GM23338 (cell line): ENCODE data around the gene IL1RN. TPM values are rescaled to one million over a fixed set of nuclear protein-coding genes. Genes with fewer than 3 reads are reported as not detected.

Experiments used
- ATAC-seq: fragments of 200-7000 bp; cut with Tn5 transposase; 3 replicates; pipeline ENCODE4 v1.9.1; 2020
- DNase-seq: peaks from one replicate; pipeline ENCODE4 v3.0.0-alpha.2; 2015; ENCODE audit warnings: low spot score
- H2AFZ ChIP-seq: fragments of 200-600 bp; sonication (generic); 2 replicates; pipeline ENCODE4 v1.8.0; 2016; ENCODE audit warnings: antibody characterized with exemption, mild to moderate bottlenecking, moderate library complexity
- H3F3A ChIP-seq: fragments of 200-600 bp; sonication (generic); replicated peaks from 2 replicates; pipeline ENCODE4 v1.8.0; 2017; ENCODE audit warnings: antibody characterized with exemption, mixed run types, low read depth
- H3K27ac ChIP-seq: fragments of 200-600 bp; sonication (generic); 2 replicates; pipeline ENCODE4 v1.6.1; 2016; ENCODE audit warnings: low read depth
- H3K27me3 ChIP-seq: fragments of 200-600 bp; sonication (generic); 2 replicates; pipeline ENCODE4 v1.8.0; 2016; ENCODE audit warnings: mild to moderate bottlenecking, mixed run types, moderate library complexity; ENCODE audit not compliant: insufficient read depth
- H3K36me3 ChIP-seq: fragments of 200-600 bp; sonication (generic); 2 replicates; pipeline ENCODE4 v1.8.0; 2016; ENCODE audit warnings: mild to moderate bottlenecking; ENCODE audit not compliant: insufficient read depth
- H3K4me1 ChIP-seq: fragments of 200-600 bp; sonication (generic); 2 replicates; pipeline ENCODE4 v1.8.0; 2016; ENCODE audit warnings: mild to moderate bottlenecking, moderate library complexity; ENCODE audit not compliant: insufficient read depth
- H3K4me2 ChIP-seq: fragments of 200-600 bp; sonication (generic); 2 replicates; pipeline ENCODE4 v1.7.1; 2017; ENCODE audit warnings: mixed run types
- H3K4me3 ChIP-seq: fragments of 200-600 bp; sonication (generic); 2 replicates; pipeline ENCODE4 v1.6.1; 2016; ENCODE audit warnings: mixed run types
- H3K79me2 ChIP-seq: fragments of 200-600 bp; sonication (generic); replicated peaks from 2 replicates; pipeline ENCODE4 v1.8.0; 2017; ENCODE audit warnings: mild to moderate bottlenecking; ENCODE audit not compliant: insufficient read depth
- H3K9me2 ChIP-seq: fragments of 200-600 bp; sonication (generic); 2 replicates; pipeline ENCODE4 v1.8.0; 2017; ENCODE audit not compliant: insufficient read depth
- H4K20me1 ChIP-seq: fragments of 200-600 bp; sonication (generic); replicated peaks from 2 replicates; pipeline ENCODE4 v1.8.0; 2017; ENCODE audit warnings: mild to moderate bottlenecking; ENCODE audit not compliant: insufficient read depth
- H3K27ac Mint-ChIP-seq: 2 replicates; pipeline ENCODE4 v1.8.0; 2020; ENCODE audit warnings: inconsistent platforms, mild to moderate bottlenecking, moderate library complexity, mixed read lengths
- H3K27me3 Mint-ChIP-seq: 3 replicates; pipeline ENCODE4 v1.8.0; 2022; ENCODE audit warnings: low read depth, mild to moderate bottlenecking, moderate library complexity, mixed read lengths, inconsistent platforms; ENCODE audit not compliant: insufficient read depth, poor library complexity
- H3K36me3 Mint-ChIP-seq: 3 replicates; pipeline ENCODE4 v1.8.0; 2021; ENCODE audit warnings: low read depth, mild to moderate bottlenecking, inconsistent platforms, moderate library complexity, mixed read lengths
- H3K4me1 Mint-ChIP-seq: 3 replicates; pipeline ENCODE4 v1.8.0; 2020; ENCODE audit warnings: mild to moderate bottlenecking, inconsistent platforms, mixed read lengths
- H3K4me3 Mint-ChIP-seq: 3 replicates; pipeline ENCODE4 v1.8.0; 2021; ENCODE audit warnings: moderate library complexity, mild to moderate bottlenecking, inconsistent platforms, mixed read lengths
- H3K9me3 Mint-ChIP-seq: 3 replicates; pipeline ENCODE4 v1.8.0; 2020; ENCODE audit warnings: moderate library complexity, mild to moderate bottlenecking, inconsistent platforms, mixed read lengths
- CREB1 ChIP-seq: fragments of 250-450 bp; sonication (Bioruptor Pico); IDR thresholded peaks from 2 replicates; pipeline ENCODE4 v1.5.0; 2020; ENCODE audit warnings: low read depth, mild to moderate bottlenecking, moderate library complexity
- EZH2 ChIP-seq: fragments of 200-600 bp; sonication (generic); IDR thresholded peaks from one replicate; pipeline ENCODE4 v1.8.0; 2017; ENCODE audit warnings: antibody characterized with exemption, mild to moderate bottlenecking, low read depth; ENCODE audit not compliant: unreplicated experiment
- EZH2phosphoT487 ChIP-seq: fragments of 200-600 bp; sonication (generic); IDR thresholded peaks from one replicate; pipeline ENCODE4 v1.8.1; 2018; ENCODE audit warnings: antibody characterized with exemption; ENCODE audit not compliant: unreplicated experiment
- JUNB ChIP-seq: IDR thresholded peaks from one replicate; pipeline ENCODE4 v1.6.1; 2016; ENCODE audit warnings: antibody characterized with exemption; ENCODE audit not compliant: unreplicated experiment
- NANOG ChIP-seq: IDR thresholded peaks from 2 replicates; pipeline ENCODE4 v1.6.1; 2016; ENCODE audit warnings: antibody characterized with exemption, borderline replicate concordance
- POLR2AphosphoS5 ChIP-seq: IDR thresholded peaks from 2 replicates; pipeline ENCODE4 v1.6.1; 2016; ENCODE audit warnings: antibody characterized with exemption, low read depth
- STAT1 ChIP-seq: IDR thresholded peaks from one replicate; pipeline ENCODE4 v1.6.1; 2016; ENCODE audit warnings: antibody characterized with exemption; ENCODE audit not compliant: unreplicated experiment
- ZNF114 ChIP-seq: fragments of 250-450 bp; sonication (Bioruptor Pico); IDR thresholded peaks from 2 replicates; pipeline ENCODE4 v1.5.0; 2020; ENCODE audit warnings: mild to moderate bottlenecking, moderate library complexity
- ZNF331 ChIP-seq: fragments of 250-450 bp; sonication (Bioruptor Pico); IDR thresholded peaks from 2 replicates; pipeline ENCODE4 v1.5.0; 2020; ENCODE audit warnings: low read depth, mild to moderate bottlenecking, moderate library complexity
- polyA plus RNA-seq: library from polyadenylated mRNA; unstranded; fragments of >200 nt; fragmentation: Nextera tagmentation; extraction: Ambion mirVana; gene quantifications from 2 replicates; pipeline ENCODE4 v1.2.1, GENCODE V29; 2016
- total RNA-seq: library from RNA; depleted of rRNA; stranded (reverse); fragments of >200 nt; shearing (Covaris generic); gene quantifications from 2 replicates; pipeline ENCODE4 v1.2.3, GENCODE V29; 2014
- TF ChIP-seq, protein P1 (sequence below): IDR thresholded peaks from 2 replicates; pipeline ENCODE4 v1.6.1; 2016; ENCODE audit warnings: antibody characterized with exemption
- TF ChIP-seq, protein P2 (sequence below): fragments of 250-450 bp; sonication (Bioruptor Pico); IDR thresholded peaks from 2 replicates; pipeline ENCODE4 v1.5.0; 2020; ENCODE audit warnings: mild to moderate bottlenecking, moderate library complexity
- TF ChIP-seq, protein P3 (sequence below): IDR thresholded peaks from one replicate; pipeline ENCODE4 v1.6.1; 2018; ENCODE audit warnings: antibody characterized with exemption; ENCODE audit not compliant: unreplicated experiment
- TF ChIP-seq, protein P4 (sequence below), 2 experiments: fragments of 200-600 bp in 1 of 2; sonication (generic) in 1 of 2; conservative IDR thresholded peaks; 2 replicates each; pipeline versions ENCODE4 v1.5.1 to v1.6.1; 2016 to 2017; ENCODE audit warnings: antibody characterized with exemption in 2 of 2, low read depth in 2 of 2, mild to moderate bottlenecking in 2 of 2, moderate library complexity in 1 of 2

Gene IL1RN
- total and polyA plus RNA-seq, 2 experiments from 2014 or later, result not detected

DNA sequence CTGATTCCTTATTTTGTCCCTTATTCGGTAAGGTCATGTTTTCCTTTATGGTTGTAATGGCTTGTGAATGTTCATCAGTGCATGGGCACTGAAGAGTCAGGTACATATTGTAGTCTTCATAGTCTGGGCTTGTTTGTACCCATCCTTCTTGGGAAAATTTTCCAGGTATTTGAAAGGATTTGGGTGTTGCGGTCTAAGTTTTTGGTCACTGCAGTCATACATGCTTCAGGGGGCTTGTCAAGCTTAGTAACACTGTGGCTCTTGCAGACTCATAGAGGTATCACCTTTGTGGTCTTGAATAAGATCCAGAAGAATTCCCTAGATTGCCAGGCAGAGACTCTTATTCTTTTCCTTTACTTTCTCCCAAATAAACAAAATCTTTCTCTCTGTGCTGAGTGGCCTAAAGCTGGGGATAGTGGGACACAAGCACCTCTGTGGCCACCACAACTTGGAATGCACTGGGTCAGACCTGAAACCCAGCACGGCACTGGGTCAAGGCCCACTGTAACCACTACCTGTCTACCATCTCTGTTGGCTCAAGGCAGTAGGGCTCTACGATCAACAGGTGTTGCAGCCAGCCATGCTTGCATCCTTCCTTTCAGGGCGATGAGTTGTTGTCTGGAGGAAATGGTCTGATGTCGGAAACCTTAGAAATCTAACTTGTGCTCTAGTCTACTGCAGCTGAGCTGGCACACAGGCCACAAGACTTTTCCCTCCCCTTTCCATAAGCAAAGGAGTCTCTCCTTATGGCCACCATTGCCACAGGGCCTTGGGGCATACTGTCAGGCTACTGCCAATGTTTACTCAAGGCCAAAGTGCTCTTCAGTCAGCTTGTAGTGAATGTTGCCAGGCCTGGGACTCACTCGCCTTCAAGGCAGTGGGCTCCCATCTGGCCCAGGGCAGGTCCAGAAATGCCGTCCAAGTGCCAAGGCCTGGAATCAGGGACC is 21.5 kb downstream of the IL1RN start:
- Histone ChIP-seq H3K79me2 (no peaks in the 10 kb centered on the region), H3K27ac (no peak overlapping the region), H3K36me3 (no peaks in the 10 kb centered on the region), H3K9me2 (no peaks in the 10 kb centered on the region), H3K4me3 (no peak overlapping the region), H3F3A (no peaks in the 10 kb centered on the region), H4K20me1 (no peaks in the 10 kb centered on the region), H3K4me2 (no peak overlapping the region), H3K4me1 (no peaks in the 10 kb centered on the region), H2AFZ (peak overlapping the region; percentile 52; the same call in 1 of the 2 replicates), H3K27me3 (no peaks in the 10 kb centered on the region)
- TF ChIP-seq, protein P1, sequence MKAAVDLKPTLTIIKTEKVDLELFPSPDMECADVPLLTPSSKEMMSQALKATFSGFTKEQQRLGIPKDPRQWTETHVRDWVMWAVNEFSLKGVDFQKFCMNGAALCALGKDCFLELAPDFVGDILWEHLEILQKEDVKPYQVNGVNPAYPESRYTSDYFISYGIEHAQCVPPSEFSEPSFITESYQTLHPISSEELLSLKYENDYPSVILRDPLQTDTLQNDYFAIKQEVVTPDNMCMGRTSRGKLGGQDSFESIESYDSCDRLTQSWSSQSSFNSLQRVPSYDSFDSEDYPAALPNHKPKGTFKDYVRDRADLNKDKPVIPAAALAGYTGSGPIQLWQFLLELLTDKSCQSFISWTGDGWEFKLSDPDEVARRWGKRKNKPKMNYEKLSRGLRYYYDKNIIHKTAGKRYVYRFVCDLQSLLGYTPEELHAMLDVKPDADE, result no peak
- TF ChIP-seq, protein P2, sequence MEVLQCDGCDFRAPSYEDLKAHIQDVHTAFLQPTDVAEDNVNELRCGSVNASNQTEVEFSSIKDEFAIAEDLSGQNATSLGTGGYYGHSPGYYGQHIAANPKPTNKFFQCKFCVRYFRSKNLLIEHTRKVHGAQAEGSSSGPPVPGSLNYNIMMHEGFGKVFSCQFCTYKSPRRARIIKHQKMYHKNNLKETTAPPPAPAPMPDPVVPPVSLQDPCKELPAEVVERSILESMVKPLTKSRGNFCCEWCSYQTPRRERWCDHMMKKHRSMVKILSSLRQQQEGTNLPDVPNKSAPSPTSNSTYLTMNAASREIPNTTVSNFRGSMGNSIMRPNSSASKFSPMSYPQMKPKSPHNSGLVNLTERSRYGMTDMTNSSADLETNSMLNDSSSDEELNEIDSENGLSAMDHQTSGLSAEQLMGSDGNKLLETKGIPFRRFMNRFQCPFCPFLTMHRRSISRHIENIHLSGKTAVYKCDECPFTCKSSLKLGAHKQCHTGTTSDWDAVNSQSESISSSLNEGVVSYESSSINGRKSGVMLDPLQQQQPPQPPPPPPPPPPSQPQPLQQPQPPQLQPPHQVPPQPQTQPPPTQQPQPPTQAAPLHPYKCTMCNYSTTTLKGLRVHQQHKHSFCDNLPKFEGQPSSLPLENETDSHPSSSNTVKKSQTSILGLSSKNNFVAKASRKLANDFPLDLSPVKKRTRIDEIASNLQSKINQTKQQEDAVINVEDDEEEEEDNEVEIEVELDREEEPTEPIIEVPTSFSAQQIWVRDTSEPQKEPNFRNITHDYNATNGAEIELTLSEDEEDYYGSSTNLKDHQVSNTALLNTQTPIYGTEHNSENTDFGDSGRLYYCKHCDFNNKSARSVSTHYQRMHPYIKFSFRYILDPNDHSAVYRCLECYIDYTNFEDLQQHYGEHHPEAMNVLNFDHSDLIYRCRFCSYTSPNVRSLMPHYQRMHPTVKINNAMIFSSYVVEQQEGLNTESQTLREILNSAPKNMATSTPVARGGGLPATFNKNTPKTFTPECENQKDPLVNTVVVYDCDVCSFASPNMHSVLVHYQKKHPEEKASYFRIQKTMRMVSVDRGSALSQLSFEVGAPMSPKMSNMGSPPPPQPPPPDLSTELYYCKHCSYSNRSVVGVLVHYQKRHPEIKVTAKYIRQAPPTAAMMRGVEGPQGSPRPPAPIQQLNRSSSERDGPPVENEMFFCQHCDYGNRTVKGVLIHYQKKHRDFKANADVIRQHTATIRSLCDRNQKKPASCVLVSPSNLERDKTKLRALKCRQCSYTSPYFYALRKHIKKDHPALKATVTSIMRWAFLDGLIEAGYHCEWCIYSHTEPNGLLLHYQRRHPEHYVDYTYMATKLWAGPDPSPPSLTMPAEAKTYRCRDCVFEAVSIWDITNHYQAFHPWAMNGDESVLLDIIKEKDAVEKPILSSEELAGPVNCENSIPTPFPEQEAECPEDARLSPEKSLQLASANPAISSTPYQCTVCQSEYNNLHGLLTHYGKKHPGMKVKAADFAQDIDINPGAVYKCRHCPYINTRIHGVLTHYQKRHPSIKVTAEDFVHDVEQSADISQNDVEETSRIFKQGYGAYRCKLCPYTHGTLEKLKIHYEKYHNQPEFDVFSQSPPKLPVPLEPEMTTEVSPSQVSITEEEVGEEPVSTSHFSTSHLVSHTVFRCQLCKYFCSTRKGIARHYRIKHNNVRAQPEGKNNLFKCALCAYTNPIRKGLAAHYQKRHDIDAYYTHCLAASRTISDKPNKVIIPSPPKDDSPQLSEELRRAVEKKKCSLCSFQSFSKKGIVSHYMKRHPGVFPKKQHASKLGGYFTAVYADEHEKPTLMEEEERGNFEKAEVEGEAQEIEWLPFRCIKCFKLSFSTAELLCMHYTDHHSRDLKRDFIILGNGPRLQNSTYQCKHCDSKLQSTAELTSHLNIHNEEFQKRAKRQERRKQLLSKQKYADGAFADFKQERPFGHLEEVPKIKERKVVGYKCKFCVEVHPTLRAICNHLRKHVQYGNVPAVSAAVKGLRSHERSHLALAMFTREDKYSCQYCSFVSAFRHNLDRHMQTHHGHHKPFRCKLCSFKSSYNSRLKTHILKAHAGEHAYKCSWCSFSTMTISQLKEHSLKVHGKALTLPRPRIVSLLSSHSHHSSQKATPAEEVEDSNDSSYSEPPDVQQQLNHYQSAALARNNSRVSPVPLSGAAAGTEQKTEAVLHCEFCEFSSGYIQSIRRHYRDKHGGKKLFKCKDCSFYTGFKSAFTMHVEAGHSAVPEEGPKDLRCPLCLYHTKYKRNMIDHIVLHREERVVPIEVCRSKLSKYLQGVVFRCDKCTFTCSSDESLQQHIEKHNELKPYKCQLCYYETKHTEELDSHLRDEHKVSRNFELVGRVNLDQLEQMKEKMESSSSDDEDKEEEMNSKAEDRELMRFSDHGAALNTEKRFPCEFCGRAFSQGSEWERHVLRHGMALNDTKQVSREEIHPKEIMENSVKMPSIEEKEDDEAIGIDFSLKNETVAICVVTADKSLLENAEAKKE, result no peak
- no peak for TF ChIP-seq ZNF331 (CRISPR knock-in tag)
- TF ChIP-seq, protein P3, sequence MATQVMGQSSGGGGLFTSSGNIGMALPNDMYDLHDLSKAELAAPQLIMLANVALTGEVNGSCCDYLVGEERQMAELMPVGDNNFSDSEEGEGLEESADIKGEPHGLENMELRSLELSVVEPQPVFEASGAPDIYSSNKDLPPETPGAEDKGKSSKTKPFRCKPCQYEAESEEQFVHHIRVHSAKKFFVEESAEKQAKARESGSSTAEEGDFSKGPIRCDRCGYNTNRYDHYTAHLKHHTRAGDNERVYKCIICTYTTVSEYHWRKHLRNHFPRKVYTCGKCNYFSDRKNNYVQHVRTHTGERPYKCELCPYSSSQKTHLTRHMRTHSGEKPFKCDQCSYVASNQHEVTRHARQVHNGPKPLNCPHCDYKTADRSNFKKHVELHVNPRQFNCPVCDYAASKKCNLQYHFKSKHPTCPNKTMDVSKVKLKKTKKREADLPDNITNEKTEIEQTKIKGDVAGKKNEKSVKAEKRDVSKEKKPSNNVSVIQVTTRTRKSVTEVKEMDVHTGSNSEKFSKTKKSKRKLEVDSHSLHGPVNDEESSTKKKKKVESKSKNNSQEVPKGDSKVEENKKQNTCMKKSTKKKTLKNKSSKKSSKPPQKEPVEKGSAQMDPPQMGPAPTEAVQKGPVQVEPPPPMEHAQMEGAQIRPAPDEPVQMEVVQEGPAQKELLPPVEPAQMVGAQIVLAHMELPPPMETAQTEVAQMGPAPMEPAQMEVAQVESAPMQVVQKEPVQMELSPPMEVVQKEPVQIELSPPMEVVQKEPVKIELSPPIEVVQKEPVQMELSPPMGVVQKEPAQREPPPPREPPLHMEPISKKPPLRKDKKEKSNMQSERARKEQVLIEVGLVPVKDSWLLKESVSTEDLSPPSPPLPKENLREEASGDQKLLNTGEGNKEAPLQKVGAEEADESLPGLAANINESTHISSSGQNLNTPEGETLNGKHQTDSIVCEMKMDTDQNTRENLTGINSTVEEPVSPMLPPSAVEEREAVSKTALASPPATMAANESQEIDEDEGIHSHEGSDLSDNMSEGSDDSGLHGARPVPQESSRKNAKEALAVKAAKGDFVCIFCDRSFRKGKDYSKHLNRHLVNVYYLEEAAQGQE, result no peak
- TF ChIP-seq EZH2, result no peak
- no peak for TF ChIP-seq JUNB
- TF ChIP-seq, protein P4, sequence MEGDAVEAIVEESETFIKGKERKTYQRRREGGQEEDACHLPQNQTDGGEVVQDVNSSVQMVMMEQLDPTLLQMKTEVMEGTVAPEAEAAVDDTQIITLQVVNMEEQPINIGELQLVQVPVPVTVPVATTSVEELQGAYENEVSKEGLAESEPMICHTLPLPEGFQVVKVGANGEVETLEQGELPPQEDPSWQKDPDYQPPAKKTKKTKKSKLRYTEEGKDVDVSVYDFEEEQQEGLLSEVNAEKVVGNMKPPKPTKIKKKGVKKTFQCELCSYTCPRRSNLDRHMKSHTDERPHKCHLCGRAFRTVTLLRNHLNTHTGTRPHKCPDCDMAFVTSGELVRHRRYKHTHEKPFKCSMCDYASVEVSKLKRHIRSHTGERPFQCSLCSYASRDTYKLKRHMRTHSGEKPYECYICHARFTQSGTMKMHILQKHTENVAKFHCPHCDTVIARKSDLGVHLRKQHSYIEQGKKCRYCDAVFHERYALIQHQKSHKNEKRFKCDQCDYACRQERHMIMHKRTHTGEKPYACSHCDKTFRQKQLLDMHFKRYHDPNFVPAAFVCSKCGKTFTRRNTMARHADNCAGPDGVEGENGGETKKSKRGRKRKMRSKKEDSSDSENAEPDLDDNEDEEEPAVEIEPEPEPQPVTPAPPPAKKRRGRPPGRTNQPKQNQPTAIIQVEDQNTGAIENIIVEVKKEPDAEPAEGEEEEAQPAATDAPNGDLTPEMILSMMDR (conservative IDR thresholded peaks at IDR 0.05; ENCODE audit: low read depth in 2 of 2), result no peak
- TF ChIP-seq EZH2phosphoT487, result no peak
- no peak for TF ChIP-seq CREB1 (CRISPR knock-in tag)
- no peak for TF ChIP-seq POLR2AphosphoS5
- TF ChIP-seq ZNF114 (CRISPR knock-in tag), result no peak
- no peak for TF ChIP-seq NANOG
- no peak for TF ChIP-seq STAT1
- Mint-ChIP-seq H3K4me3 (no peak overlapping the region), H3K36me3 (no peaks in the 10 kb centered on the region), H3K27me3 (peaks cover 4% of the 10 kb centered on the region), H3K4me1 (peaks cover 4% of the 10 kb centered on the region; the same call in 1 of the 3 replicates), H3K9me3 (no peaks in the 10 kb centered on the region), H3K27ac (no peak overlapping the region)
- DNase-seq, result no peak
- no peak for ATAC-seq
